Measurements from ENCODE around the gene PANX2. TPM values are rescaled to one million over a fixed set of nuclear protein-coding genes. Genes with fewer than 3 reads are reported as not detected.

PANX2 gene
- total and polyA plus RNA-seq, 2 of the 13 experiments (the other 11 are each of a cell fraction or from before 2014, with no cell fraction given): 0.15 to 1.1 TPM

DNA sequence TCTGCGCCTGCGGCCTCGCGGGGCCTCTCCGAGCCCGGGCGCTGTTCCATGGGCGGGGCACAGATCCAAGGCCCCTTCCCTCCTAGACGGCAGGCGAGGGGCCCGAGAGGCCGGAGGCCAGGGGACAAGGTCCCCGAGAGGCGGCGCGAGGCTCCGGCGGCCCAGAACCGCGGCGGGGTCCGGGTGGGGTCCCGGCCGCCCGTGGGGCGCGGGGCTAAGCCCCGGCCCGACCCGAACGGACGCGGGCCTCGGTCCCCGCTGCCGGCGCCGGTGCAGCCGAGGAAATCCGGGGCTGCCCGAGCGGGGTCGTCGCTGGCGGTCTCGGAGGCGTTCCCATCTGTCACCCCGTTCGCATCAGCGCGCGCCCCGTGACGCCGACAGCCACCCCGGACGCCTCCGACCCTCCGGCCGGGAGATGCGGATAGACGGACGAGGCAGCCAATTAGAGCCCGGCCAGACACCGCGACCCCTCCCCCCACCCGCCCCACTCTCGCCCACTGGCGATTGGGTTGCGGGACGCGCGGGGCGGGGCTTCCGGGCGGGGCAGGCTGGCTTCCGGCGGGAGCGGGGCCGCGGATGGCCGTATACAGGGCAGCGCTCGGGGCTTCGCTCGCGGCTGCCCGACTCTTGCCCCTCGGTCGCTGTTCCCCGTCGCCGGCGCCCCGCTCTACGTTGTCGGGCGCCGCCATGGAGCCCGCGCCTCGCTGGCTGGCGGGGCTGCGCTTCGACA, 30.1 kb downstream of the PANX2 start, which contains the start of gene SELENOO (continued):
- TF ChIP-seq MBNL3 (CRISPR knock-in tag; conservative IDR thresholded peaks at IDR 0.05) (no peak), ZNF768 (CRISPR knock-in tag; IDR thresholded peaks at IDR 0.05) (no peak; the same call in 1 of the 2 replicates), ZEB1 (IDR thresholded peaks at IDR 0.05; ENCODE audit: insufficient replicate concordance, low read depth) (no peak), ARID2 (CRISPR knock-in tag; IDR thresholded peaks at IDR 0.05; ENCODE audit: borderline replicate concordance) (no peak), ZMYM2 (CRISPR knock-in tag; IDR thresholded peaks at IDR 0.05) (no peak), ZNF484 (CRISPR knock-in tag; IDR thresholded peaks at IDR 0.05; ENCODE audit: borderline replicate concordance, low read depth) (no peak), ZNF777 (CRISPR knock-in tag; IDR thresholded peaks at IDR 0.05) (peak; percentile 77), ZNF468 (CRISPR knock-in tag; IDR thresholded peaks at IDR 0.05) (no peak), HMGXB4 (CRISPR knock-in tag; IDR thresholded peaks at IDR 0.05; ENCODE audit: borderline replicate concordance in 1 of 2, low read depth in 1 of 2) (no peak), ZNF816 (CRISPR knock-in tag; IDR thresholded peaks at IDR 0.05; ENCODE audit: borderline replicate concordance) (no peak), MTA1 (CRISPR knock-in tag; IDR thresholded peaks at IDR 0.05; ENCODE audit: borderline replicate concordance) (no peak), CENPBD1 (CRISPR knock-in tag; IDR thresholded peaks at IDR 0.05; ENCODE audit: borderline replicate concordance, low read depth) (no peak), ZKSCAN1 (IDR thresholded peaks at IDR 0.05; ENCODE audit: low read length) (no peak), BRD4 (CRISPR knock-in tag; IDR thresholded peaks at IDR 0.05) (no peak), ZNF7 (CRISPR knock-in tag; IDR thresholded peaks at IDR 0.05) (no peak), ATF7 (IDR thresholded peaks at IDR 0.05) (no peak), ATF7 (CRISPR knock-in tag; IDR thresholded peaks at IDR 0.05) (no peak)
- TF ChIP-seq, protein P1, sequence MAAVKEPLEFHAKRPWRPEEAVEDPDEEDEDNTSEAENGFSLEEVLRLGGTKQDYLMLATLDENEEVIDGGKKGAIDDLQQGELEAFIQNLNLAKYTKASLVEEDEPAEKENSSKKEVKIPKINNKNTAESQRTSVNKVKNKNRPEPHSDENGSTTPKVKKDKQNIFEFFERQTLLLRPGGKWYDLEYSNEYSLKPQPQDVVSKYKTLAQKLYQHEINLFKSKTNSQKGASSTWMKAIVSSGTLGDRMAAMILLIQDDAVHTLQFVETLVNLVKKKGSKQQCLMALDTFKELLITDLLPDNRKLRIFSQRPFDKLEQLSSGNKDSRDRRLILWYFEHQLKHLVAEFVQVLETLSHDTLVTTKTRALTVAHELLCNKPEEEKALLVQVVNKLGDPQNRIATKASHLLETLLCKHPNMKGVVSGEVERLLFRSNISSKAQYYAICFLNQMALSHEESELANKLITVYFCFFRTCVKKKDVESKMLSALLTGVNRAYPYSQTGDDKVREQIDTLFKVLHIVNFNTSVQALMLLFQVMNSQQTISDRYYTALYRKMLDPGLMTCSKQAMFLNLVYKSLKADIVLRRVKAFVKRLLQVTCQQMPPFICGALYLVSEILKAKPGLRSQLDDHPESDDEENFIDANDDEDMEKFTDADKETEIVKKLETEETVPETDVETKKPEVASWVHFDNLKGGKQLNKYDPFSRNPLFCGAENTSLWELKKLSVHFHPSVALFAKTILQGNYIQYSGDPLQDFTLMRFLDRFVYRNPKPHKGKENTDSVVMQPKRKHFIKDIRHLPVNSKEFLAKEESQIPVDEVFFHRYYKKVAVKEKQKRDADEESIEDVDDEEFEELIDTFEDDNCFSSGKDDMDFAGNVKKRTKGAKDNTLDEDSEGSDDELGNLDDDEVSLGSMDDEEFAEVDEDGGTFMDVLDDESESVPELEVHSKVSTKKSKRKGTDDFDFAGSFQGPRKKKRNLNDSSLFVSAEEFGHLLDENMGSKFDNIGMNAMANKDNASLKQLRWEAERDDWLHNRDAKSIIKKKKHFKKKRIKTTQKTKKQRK (IDR thresholded peaks at IDR 0.05; ENCODE audit: low read length): no peak
- TF ChIP-seq, protein P2, sequence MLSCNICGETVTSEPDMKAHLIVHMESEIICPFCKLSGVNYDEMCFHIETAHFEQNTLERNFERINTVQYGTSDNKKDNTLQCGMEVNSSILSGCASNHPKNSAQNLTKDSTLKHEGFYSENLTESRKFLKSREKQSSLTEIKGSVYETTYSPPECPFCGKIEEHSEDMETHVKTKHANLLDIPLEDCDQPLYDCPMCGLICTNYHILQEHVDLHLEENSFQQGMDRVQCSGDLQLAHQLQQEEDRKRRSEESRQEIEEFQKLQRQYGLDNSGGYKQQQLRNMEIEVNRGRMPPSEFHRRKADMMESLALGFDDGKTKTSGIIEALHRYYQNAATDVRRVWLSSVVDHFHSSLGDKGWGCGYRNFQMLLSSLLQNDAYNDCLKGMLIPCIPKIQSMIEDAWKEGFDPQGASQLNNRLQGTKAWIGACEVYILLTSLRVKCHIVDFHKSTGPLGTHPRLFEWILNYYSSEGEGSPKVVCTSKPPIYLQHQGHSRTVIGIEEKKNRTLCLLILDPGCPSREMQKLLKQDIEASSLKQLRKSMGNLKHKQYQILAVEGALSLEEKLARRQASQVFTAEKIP (CRISPR knock-in tag; IDR thresholded peaks at IDR 0.05; ENCODE audit: borderline replicate concordance): no peak

Data from HepG2 (cell line).